Measurements from ENCODE around the gene TMEM139.

DNA sequence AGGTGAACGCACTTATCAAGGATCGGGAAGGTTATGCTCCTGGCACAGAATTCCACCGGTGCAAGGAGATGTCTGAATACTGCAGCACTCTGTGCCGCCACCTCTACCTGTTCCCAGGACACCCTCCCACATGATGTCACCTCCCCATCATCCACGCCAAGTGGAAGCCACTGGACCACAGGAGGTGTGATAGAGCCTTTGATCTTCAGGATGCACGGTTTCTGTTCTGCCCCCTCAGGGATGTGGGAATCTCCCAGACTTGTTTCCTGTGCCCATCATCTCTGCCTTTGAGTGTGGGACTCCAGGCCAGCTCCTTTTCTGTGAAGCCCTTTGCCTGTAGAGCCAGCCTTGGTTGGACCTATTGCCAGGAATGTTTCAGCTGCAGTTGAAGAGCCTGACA lies 20.2 kb downstream of the TMEM139 start:
- TF ChIP-seq, protein P1, sequence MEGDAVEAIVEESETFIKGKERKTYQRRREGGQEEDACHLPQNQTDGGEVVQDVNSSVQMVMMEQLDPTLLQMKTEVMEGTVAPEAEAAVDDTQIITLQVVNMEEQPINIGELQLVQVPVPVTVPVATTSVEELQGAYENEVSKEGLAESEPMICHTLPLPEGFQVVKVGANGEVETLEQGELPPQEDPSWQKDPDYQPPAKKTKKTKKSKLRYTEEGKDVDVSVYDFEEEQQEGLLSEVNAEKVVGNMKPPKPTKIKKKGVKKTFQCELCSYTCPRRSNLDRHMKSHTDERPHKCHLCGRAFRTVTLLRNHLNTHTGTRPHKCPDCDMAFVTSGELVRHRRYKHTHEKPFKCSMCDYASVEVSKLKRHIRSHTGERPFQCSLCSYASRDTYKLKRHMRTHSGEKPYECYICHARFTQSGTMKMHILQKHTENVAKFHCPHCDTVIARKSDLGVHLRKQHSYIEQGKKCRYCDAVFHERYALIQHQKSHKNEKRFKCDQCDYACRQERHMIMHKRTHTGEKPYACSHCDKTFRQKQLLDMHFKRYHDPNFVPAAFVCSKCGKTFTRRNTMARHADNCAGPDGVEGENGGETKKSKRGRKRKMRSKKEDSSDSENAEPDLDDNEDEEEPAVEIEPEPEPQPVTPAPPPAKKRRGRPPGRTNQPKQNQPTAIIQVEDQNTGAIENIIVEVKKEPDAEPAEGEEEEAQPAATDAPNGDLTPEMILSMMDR (IDR thresholded peaks at IDR 0.05) = no peak
- no peak for TF ChIP-seq POLR2AphosphoS5 (IDR thresholded peaks at IDR 0.05; ENCODE audit: low read depth, low read length)
- TF ChIP-seq, protein P2, sequence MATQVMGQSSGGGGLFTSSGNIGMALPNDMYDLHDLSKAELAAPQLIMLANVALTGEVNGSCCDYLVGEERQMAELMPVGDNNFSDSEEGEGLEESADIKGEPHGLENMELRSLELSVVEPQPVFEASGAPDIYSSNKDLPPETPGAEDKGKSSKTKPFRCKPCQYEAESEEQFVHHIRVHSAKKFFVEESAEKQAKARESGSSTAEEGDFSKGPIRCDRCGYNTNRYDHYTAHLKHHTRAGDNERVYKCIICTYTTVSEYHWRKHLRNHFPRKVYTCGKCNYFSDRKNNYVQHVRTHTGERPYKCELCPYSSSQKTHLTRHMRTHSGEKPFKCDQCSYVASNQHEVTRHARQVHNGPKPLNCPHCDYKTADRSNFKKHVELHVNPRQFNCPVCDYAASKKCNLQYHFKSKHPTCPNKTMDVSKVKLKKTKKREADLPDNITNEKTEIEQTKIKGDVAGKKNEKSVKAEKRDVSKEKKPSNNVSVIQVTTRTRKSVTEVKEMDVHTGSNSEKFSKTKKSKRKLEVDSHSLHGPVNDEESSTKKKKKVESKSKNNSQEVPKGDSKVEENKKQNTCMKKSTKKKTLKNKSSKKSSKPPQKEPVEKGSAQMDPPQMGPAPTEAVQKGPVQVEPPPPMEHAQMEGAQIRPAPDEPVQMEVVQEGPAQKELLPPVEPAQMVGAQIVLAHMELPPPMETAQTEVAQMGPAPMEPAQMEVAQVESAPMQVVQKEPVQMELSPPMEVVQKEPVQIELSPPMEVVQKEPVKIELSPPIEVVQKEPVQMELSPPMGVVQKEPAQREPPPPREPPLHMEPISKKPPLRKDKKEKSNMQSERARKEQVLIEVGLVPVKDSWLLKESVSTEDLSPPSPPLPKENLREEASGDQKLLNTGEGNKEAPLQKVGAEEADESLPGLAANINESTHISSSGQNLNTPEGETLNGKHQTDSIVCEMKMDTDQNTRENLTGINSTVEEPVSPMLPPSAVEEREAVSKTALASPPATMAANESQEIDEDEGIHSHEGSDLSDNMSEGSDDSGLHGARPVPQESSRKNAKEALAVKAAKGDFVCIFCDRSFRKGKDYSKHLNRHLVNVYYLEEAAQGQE (IDR thresholded peaks at IDR 0.05; ENCODE audit: insufficient read depth in 1 of 2, low read depth in 2 of 2, low read length in 1 of 2) = no peak
- no peak for TF ChIP-seq TCF7L2 (IDR thresholded peaks at IDR 0.05; ENCODE audit: low read depth, low read length)
